Breast epithelium (tissue), 4 donors: ENCODE data around the gene URI1. TPM values are rescaled to one million over a fixed set of nuclear protein-coding genes. Genes with fewer than 3 reads are reported as not detected.
"Not testable (repeated sequence)": the region's sequence is repeated elsewhere in the genome, so short reads cannot be mapped to it uniquely, and the experiment has no call there.

Source experiments
- DNase-seq, 2 donors: peaks; one replicate each; pipeline ENCODE4 v3.0.0-alpha.2; 2019; ENCODE audit warnings: low spot score in 2 of 2
- H3K27ac ChIP-seq, 2 donors: fragments of 200-600 bp; sonication (generic) in 1 of 2; one replicate each; pipeline ENCODE4 v1.5.1; 2016 to 2019; ENCODE audit warnings: mild to moderate bottlenecking in 1 of 2
- H3K27me3 ChIP-seq, 2 donors: fragments of 200-600 bp; sonication (generic) in 1 of 2; one replicate each; pipeline versions ENCODE4 v1.5.1 to v1.6.0; 2017 to 2019; ENCODE audit warnings: control low read depth in 1 of 2, mild to moderate bottlenecking in 1 of 2
- H3K36me3 ChIP-seq: fragments of 200-600 bp; one replicate; pipeline ENCODE4 v1.5.1; 2019
- H3K4me1 ChIP-seq, 2 donors: fragments of 200-600 bp; sonication (generic); one replicate each; pipeline ENCODE4 v1.5.1; 2016 to 2019; ENCODE audit warnings: control low read depth in 1 of 2
- H3K4me3 ChIP-seq, 3 donors: fragments of 200-600 bp; sonication (generic); 1 replicate in 2 of 3; 2 replicates in 1 of 3; pipeline ENCODE4 v1.5.1; 2016 to 2019; ENCODE audit warnings: mild to moderate bottlenecking in 3 of 3, moderate library complexity in 2 of 3
- H3K9me3 ChIP-seq, 2 donors: fragments of 200-600 bp; sonication (generic) in 1 of 2; one replicate each; pipeline ENCODE4 v1.5.1; 2016 to 2019; ENCODE audit warnings: control low read depth in 1 of 2
- POLR2A ChIP-seq: fragments of 450-650 bp; IDR thresholded peaks from one replicate; pipeline ENCODE4 v1.6.1; 2016; ENCODE audit warnings: antibody characterized with exemption, mild to moderate bottlenecking, moderate library complexity
- POLR2AphosphoS5 ChIP-seq, 3 donors: sonication (generic); formaldehyde crosslinking; IDR thresholded peaks; one replicate each; pipeline ENCODE4 v1.6.1; 2017; ENCODE audit warnings: antibody characterized with exemption in 3 of 3
- intact Hi-C: fragments of 100-400 bp; cut with DNase I; formaldehyde crosslinking; loops from one replicate; pipeline ENCODE4 v1.15.1; 2023; ENCODE audit warnings: low total_unique reads
- total RNA-seq, 3 donors: library from RNA; depleted of rRNA; stranded (reverse); fragments of >200 nt; gene quantifications; one replicate each; pipeline ENCODE4 v1.1.0, GENCODE V29; 2016
- TF ChIP-seq, protein P1 (sequence below), 3 donors: fragments of 450-650 bp; IDR thresholded peaks; one replicate each; pipeline ENCODE4 v1.5.1; 2016 to 2017; ENCODE audit warnings: antibody characterized with exemption in 3 of 3, mild to moderate bottlenecking in 3 of 3, moderate library complexity in 3 of 3

Gene URI1
- total RNA-seq, 3 donors from 2014 or later: 61.0 to 78.2 (median 61.6) TPM

GRCh38 chr19:29945017-29945416 is 3.0 kb downstream of the URI1 start:
- no peaks in the 10 kb centered on the region for H3K27me3 ChIP-seq
- TF ChIP-seq, protein P1, sequence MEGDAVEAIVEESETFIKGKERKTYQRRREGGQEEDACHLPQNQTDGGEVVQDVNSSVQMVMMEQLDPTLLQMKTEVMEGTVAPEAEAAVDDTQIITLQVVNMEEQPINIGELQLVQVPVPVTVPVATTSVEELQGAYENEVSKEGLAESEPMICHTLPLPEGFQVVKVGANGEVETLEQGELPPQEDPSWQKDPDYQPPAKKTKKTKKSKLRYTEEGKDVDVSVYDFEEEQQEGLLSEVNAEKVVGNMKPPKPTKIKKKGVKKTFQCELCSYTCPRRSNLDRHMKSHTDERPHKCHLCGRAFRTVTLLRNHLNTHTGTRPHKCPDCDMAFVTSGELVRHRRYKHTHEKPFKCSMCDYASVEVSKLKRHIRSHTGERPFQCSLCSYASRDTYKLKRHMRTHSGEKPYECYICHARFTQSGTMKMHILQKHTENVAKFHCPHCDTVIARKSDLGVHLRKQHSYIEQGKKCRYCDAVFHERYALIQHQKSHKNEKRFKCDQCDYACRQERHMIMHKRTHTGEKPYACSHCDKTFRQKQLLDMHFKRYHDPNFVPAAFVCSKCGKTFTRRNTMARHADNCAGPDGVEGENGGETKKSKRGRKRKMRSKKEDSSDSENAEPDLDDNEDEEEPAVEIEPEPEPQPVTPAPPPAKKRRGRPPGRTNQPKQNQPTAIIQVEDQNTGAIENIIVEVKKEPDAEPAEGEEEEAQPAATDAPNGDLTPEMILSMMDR (IDR thresholded peaks at IDR 0.05): no peak
- TF ChIP-seq POLR2AphosphoS5 (IDR thresholded peaks at IDR 0.05) (no peak), POLR2A (no peak)
- H3K27ac ChIP-seq: peak overlapping the region in 1 of 2 donors; percentile 32
- peaks cover 0 to 8% of the 10 kb centered on the region in 2 donors for H3K4me1 ChIP-seq
- no peaks in the 10 kb centered on the region for H3K9me3 ChIP-seq
- no peaks in the 10 kb centered on the region for H3K36me3 ChIP-seq
- no peak for DNase-seq
- peak overlapping the region in 2 of 3 donors; percentile 0 to 34 for H3K4me3 ChIP-seq
- intact Hi-C loops: no loop called here

- Histone ChIP-seq H3K27ac (no peak overlapping the region), H3K36me3 (no peaks in the 10 kb centered on the region), H3K9me3 (no peaks in the 10 kb centered on the region), H3K27me3 (no peaks in the 10 kb centered on the region), H3K4me3 (peak overlapping the region in 2 of 3 donors; percentile 0 to 34), H3K4me1 (peaks cover 0 to 8% of the 10 kb centered on the region in 2 donors)
- TF ChIP-seq POLR2AphosphoS5 (IDR thresholded peaks at IDR 0.05) (no peak), POLR2A (no peak)
- TF ChIP-seq, protein P1 (IDR thresholded peaks at IDR 0.05): no peak
- no peak for DNase-seq
- intact Hi-C loops: no loop called here
Measured at GRCh38 chr19:29945433-29945832, 3.4 kb downstream of the URI1 start.

DNA sequence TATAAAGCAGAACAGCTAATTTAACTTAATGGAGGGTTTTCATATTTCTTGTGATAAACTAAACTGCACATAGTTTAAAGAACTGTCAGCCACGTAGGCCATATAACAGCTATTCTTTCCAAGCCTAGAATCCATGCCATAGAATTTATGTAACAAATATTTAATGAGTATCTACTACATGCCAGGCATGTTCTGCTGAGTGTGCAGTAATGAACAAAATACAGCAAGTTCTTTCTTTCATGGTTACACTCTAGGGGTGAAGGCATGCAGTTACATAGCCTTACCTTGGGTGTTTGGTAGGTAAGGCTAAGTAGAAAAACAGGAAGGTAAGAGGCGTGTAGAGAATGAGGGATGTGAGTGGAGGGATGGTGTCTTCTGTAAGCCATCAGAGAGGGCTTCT is 4.6 kb downstream of the URI1 start:
- DNase-seq: no peak
- Histone ChIP-seq H3K36me3 (no peaks in the 10 kb centered on the region), H3K27ac (no peak overlapping the region), H3K4me1 (peaks cover 0 to 8% of the 10 kb centered on the region in 2 donors), H3K27me3 (no peaks in the 10 kb centered on the region), H3K9me3 (no peaks in the 10 kb centered on the region), H3K4me3 (no peak overlapping the region)
- intact Hi-C loops: no loop called here
- TF ChIP-seq POLR2AphosphoS5 (IDR thresholded peaks at IDR 0.05): no peak

- DNase-seq: no peak
- intact Hi-C loops: no loop called here
- no peaks in the 10 kb centered on the region for H3K9me3 ChIP-seq
- no peak overlapping the region for H3K4me3 ChIP-seq
- TF ChIP-seq POLR2AphosphoS5 (IDR thresholded peaks at IDR 0.05) (no peak), POLR2A (no peak)
- TF ChIP-seq, protein P1 (IDR thresholded peaks at IDR 0.05): no peak
- H3K36me3 ChIP-seq: no peaks in the 10 kb centered on the region
- no peaks in the 10 kb centered on the region for H3K27me3 ChIP-seq
- peaks cover 0 to 8% of the 10 kb centered on the region in 2 donors for H3K4me1 ChIP-seq
- H3K27ac ChIP-seq: no peak overlapping the region
Measured at GRCh38 chr19:29947871-29948270, 5.8 kb downstream of the URI1 start.

DNA sequence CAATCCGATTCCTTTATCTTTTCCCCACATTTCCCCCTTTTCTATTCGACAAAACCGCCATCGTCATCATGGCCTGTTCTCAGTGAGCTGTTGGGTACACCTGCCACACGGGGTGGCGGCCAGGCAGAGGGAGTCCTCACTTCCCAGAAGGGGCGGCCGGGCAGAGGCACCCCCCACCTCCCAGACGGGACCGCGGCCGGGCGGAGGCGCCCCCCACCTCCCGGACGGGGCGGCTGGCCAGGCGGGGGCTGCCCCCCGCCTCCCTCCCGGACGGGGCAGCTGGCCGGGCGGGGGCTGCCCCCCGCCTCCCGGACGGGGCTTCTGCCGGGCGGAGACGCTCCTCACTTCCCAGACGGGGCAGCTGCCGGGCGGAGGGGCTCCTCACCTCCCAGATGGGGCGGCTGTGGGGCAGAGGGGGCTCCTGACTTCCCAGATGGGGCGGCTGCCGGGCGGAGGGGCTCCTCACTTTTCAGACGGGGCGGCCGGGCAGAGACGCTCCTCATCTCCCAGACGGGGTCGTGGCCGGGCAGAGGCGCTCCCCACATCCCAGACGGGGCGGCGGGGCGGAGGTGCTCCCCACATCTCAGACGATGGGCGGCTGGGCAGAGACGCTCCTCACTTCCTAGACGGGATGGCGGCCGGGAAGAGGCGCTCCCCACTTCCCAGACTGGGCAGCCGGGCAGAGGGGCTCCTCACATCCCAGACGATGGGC is 6.9 kb downstream of the URI1 start:
- H3K27ac ChIP-seq, H3K36me3 ChIP-seq, DNase-seq, intact Hi-C loops, H3K27me3 ChIP-seq, H3K4me3 ChIP-seq, H3K4me1 ChIP-seq, H3K9me3 ChIP-seq: not testable (repeated sequence)

GRCh38 chr19:29952177-29952576 is 10.1 kb downstream of the URI1 start:
- TF ChIP-seq POLR2AphosphoS5 (IDR thresholded peaks at IDR 0.05): no peak
- TF ChIP-seq, protein P1 (IDR thresholded peaks at IDR 0.05): no peak
- no peak for TF ChIP-seq POLR2A
- Histone ChIP-seq H3K27ac (no peak overlapping the region), H3K4me3 (no peak overlapping the region), H3K9me3 (no peaks in the 10 kb centered on the region), H3K36me3 (no peaks in the 10 kb centered on the region), H3K4me1 (no peaks in the 10 kb centered on the region), H3K27me3 (no peaks in the 10 kb centered on the region)
- DNase-seq: no peak
- intact Hi-C loops: no loop called here
